Measurements from ENCODE around the gene XXYLT1. TPM values are rescaled to one million over a fixed set of nuclear protein-coding genes. Genes with fewer than 3 reads are reported as not detected.

The XXYLT1 gene
- total RNA-seq, 1 donor from 2014 or later, result 7.6 TPM

DNA sequence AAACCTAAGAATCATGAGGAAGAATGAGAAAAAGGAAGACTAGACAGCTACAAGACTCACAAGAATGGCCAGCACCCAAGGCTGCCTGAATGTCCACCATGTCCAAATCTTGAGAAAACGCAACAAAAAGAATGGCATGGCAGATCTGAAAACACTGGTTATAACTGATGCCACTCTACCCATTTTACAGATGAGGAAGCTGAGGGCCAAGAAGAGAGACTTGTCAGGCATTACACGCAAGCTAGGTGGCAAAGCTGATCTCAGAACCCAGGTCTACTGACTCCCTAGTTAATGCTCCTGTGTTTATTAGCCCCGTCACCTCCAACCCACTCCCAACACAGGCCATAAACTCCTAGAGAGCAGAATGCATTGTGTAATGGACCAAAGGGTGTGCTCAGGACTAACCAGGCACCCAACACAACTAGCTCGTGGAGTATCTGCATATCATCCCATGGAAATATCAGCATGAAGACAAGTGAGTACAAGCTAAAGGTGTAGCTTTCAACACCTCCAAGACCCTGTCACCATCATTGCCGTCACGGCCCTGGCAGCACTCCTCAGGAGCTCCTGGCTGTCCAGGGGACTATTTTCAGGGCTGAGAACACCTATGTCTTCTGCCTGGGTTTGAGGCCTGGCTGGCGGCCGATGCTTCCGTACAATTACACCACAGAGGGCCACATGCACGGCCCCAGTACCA is 111.7 kb downstream of the XXYLT1 start:
- H3K9me3 Mint-ChIP-seq, result no peaks in the 10 kb centered on the region
- no peak for DNase-seq
- peak overlapping the region; percentile 15 for H3K27ac Mint-ChIP-seq
- no peak for TF ChIP-seq CTCF (IDR thresholded peaks at IDR 0.05)
- POLR2A ChIA-PET, result interaction anchor here (0.5 to 1.7 kb wide), 5 partner anchors 9 to 31 kb away, joined by 4 to 6 read pairs (median 5); no protein-coding TSS in a partner anchor
- no peak overlapping the region for H3K4me3 Mint-ChIP-seq
- intact Hi-C loops (cut with micrococcal nuclease), result loop anchor here (5.0 to 10.0 kb wide), 2 partner anchors 33 to 1054 kb away; no protein-coding TSS in a partner anchor
- no peaks in the 10 kb centered on the region for H3K27me3 Mint-ChIP-seq
- peaks cover 90% of the 10 kb centered on the region for H3K4me1 Mint-ChIP-seq
- H3K36me3 Mint-ChIP-seq (ENCODE audit: low read depth), result no peaks in the 10 kb centered on the region
- CTCF ChIA-PET, result interaction anchor here (0.9 to 1.1 kb wide), 2 partner anchors 16 to 29 kb away, joined by 3 to 4 read pairs; no protein-coding TSS in a partner anchor
- ATAC-seq (ENCODE audit: low read depth), result no peak

DNA sequence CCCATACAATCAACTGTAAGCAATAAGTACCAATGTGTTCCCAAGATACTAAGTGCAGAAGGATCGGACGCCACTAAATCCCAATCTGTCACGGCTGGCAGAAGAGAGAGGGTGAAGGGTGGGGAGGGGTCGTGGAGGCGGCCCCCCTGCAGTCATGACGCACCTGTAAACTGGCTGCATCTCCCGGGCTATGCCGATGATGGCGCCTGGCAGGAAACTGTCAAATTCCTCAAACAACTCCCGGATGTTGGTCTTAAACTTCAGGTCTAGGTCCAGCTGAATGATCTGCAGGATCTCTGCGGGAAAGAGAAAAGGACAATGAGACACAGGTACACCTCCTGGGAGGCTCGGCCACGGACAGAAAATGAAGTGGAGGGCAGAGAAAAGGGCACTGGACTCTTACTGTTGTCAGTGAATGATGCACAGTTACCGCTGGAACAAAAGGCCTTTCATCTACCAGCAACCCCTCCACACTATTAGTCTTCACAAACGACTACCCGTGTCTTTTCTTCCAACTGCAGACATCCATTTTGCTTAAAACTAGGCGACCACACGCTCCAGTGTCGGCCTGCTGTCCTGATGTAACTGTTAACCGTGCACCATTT is 114.6 kb downstream of the XXYLT1 start:
- H3K27ac Mint-ChIP-seq, result peak overlapping the region; percentile 83
- POLR2A ChIA-PET, result interaction anchor here (0.6 to 5.0 kb wide), 6 partner anchors 9 to 1086 kb away, joined by 3 to 53 read pairs (median 6); no protein-coding TSS in a partner anchor
- TF ChIP-seq CTCF (IDR thresholded peaks at IDR 0.05), result no peak
- peaks cover 94% of the 10 kb centered on the region for H3K4me1 Mint-ChIP-seq
- H3K9me3 Mint-ChIP-seq, result no peaks in the 10 kb centered on the region
- no peaks in the 10 kb centered on the region for H3K27me3 Mint-ChIP-seq
- intact Hi-C loops (cut with micrococcal nuclease), result loop anchor here (2.0 to 10.0 kb wide), 4 partner anchors 36 to 1052 kb away; no protein-coding TSS in a partner anchor
- CTCF ChIA-PET, result interaction anchor here (1.3 kb wide), 1 partner anchor 26 kb away, joined by 3 read pairs; no protein-coding TSS in a partner anchor
- H3K4me3 Mint-ChIP-seq, result no peak overlapping the region
- ATAC-seq (ENCODE audit: low read depth) (no peak), DNase-seq (no peak)
- no peaks in the 10 kb centered on the region for H3K36me3 Mint-ChIP-seq (ENCODE audit: low read depth)

DNA sequence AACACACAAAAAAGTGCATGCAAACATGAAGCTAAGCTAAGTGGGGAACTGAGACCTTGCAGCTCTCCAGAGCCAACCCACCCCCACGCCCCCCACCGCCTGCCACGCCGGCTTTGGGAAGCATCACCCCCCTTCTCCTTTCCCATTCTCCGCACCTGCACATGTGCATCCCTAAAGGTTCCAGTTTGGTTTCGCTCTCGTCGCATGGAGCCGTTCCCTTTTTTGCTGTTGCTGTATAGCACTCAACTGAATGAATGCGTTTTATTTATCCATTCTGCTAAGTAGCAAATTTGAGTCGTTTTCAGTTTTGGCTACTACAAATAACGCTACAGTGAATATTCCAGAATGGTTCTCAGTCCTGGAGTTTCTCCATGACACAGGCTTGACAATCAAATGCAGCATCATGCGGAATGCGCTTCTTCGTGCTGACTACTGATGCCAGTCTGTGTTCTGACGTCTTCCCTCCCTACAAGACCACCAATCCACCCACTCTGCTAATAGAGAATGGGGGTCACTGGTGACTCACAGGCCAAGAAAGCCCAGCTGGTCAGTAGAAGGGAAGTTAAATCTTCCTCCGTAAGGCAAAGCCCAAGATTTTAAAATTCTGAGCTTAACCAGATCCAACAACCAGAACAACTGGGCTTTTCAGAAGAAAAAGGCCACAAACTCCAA is 115.3 kb downstream of the XXYLT1 start:
- ChIA-PET CTCF (interaction anchor here (0.6 to 1.6 kb wide), 2 partner anchors 26 to 155 kb away, joined by 3 to 10 read pairs; no protein-coding TSS in a partner anchor), POLR2A (interaction anchor here (0.6 to 5.0 kb wide), 6 partner anchors 26 to 468 kb away, joined by 3 to 53 read pairs (median 6); no protein-coding TSS in a partner anchor)
- no peaks in the 10 kb centered on the region for H3K9me3 Mint-ChIP-seq
- no peaks in the 10 kb centered on the region for H3K27me3 Mint-ChIP-seq
- DNase-seq (no peak), ATAC-seq (ENCODE audit: low read depth) (no peak)
- peak overlapping the region; percentile 55 for H3K27ac Mint-ChIP-seq
- H3K4me3 Mint-ChIP-seq, result peak overlapping the region; percentile 26
- intact Hi-C loops (cut with micrococcal nuclease), result loop anchor here (2.0 to 10.0 kb wide), 5 partner anchors 37 to 1051 kb away; no protein-coding TSS in a partner anchor
- TF ChIP-seq CTCF (IDR thresholded peaks at IDR 0.05), result no peak
- peaks cover 90% of the 10 kb centered on the region for H3K4me1 Mint-ChIP-seq
- no peaks in the 10 kb centered on the region for H3K36me3 Mint-ChIP-seq (ENCODE audit: low read depth)

- Mint-ChIP-seq H3K9me3 (no peaks in the 10 kb centered on the region), H3K4me1 (peaks cover 90% of the 10 kb centered on the region), H3K4me3 (peak overlapping the region; percentile 53), H3K27ac (peak overlapping the region; percentile 90), H3K36me3 (ENCODE audit: low read depth) (no peaks in the 10 kb centered on the region), H3K27me3 (no peaks in the 10 kb centered on the region)
- intact Hi-C loops (cut with micrococcal nuclease), result loop anchor here (2.0 to 10.0 kb wide), 3 partner anchors 37 to 1050 kb away; no protein-coding TSS in a partner anchor
- ChIA-PET CTCF (interaction anchor here (0.6 to 1.6 kb wide), 3 partner anchors 25 to 155 kb away, joined by 3 to 10 read pairs (median 3); no protein-coding TSS in a partner anchor), POLR2A (interaction anchor here (0.6 to 5.0 kb wide), 7 partner anchors 18 to 467 kb away, joined by 3 to 53 read pairs (median 3); no protein-coding TSS in a partner anchor)
- no peak for TF ChIP-seq CTCF (IDR thresholded peaks at IDR 0.05)
- DNase-seq, result no peak
- peak; percentile 40 for ATAC-seq (ENCODE audit: low read depth)
Measured at GRCh38 chr3:195154793-195155535, 116.0 kb downstream of the XXYLT1 start.

All from activated B cell treated with CpG ODN at 0.5 μM for 24 hours (primary cell).